Measurements from ENCODE around the gene HSD17B1. TPM values are rescaled to one million over a fixed set of nuclear protein-coding genes. Genes with fewer than 3 reads are reported as not detected.
A peak's percentile ranks its signal among the peaks of the same experiment; 100 is the strongest.
"Not testable (repeated sequence)": the region's sequence is repeated elsewhere in the genome, so short reads cannot be mapped to it uniquely, and the experiment has no call there.

Gene HSD17B1
- total RNA-seq, 1 donor from 2014 or later, result 4.1 TPM

DNA sequence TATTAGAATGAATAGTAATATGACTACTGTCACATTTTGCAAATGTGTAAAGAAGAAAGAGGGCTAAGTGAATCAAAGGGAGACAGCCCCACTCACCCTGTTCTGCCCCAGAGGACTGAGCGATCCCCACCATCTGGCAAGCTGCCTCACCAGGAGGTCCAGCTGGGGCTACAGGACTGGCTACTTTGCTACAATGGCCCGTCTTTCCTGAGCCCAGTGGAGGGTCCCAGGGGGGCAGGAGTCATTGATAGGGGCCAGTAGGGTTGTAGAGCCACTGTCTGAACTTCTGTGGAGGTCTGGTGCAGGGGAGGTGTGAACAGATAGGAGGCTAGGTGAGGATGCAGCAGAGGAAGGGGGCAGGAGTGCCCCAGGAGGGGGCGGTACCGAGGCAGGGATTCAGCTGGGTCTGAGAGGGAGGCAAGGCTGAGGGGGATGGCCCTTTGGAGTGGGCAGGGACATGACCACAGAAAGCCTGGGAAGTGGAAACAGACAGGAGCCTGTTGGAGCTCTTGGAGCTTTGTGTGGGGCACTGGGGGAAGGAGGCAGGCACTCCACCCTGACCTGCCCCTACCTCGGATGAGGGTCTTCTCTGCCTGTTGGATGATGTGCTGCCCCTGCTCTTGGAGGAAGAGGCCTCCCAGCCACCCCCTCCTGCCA, 3.4 kb downstream of the HSD17B1 start:
- H3K4me3 Mint-ChIP-seq (ENCODE audit: unreplicated experiment), result peak overlapping the region; percentile 38

GRCh38 chr17:42559075-42559474, 6.4 kb downstream of the HSD17B1 start:
- Mint-ChIP-seq H3K4me1 (ENCODE audit: low read depth, unreplicated experiment) (peaks cover 18% of the 10 kb centered on the region), H3K36me3 (ENCODE audit: unreplicated experiment) (no peaks in the 10 kb centered on the region), H3K27ac (ENCODE audit: unreplicated experiment) (no peak overlapping the region), H3K27me3 (ENCODE audit: unreplicated experiment) (peaks cover 9% of the 10 kb centered on the region), H3K4me3 (ENCODE audit: unreplicated experiment) (no peak overlapping the region), H3K9me3 (ENCODE audit: unreplicated experiment) (peaks cover 10% of the 10 kb centered on the region)
- TF ChIP-seq, protein P1, sequence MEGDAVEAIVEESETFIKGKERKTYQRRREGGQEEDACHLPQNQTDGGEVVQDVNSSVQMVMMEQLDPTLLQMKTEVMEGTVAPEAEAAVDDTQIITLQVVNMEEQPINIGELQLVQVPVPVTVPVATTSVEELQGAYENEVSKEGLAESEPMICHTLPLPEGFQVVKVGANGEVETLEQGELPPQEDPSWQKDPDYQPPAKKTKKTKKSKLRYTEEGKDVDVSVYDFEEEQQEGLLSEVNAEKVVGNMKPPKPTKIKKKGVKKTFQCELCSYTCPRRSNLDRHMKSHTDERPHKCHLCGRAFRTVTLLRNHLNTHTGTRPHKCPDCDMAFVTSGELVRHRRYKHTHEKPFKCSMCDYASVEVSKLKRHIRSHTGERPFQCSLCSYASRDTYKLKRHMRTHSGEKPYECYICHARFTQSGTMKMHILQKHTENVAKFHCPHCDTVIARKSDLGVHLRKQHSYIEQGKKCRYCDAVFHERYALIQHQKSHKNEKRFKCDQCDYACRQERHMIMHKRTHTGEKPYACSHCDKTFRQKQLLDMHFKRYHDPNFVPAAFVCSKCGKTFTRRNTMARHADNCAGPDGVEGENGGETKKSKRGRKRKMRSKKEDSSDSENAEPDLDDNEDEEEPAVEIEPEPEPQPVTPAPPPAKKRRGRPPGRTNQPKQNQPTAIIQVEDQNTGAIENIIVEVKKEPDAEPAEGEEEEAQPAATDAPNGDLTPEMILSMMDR (IDR thresholded peaks at IDR 0.05; ENCODE audit: partially characterized antibody, unreplicated experiment), result no peak
- no peak for DNase-seq

More for the DNA sequence above, 3.4 kb downstream of the HSD17B1 start:
- peak overlapping the region; percentile 79 for H3K27ac Mint-ChIP-seq (ENCODE audit: unreplicated experiment)
- H3K27me3 Mint-ChIP-seq (ENCODE audit: unreplicated experiment); H3K9me3 Mint-ChIP-seq (ENCODE audit: unreplicated experiment); H3K36me3 Mint-ChIP-seq (ENCODE audit: unreplicated experiment): not testable (repeated sequence)
- TF ChIP-seq, protein P1 (IDR thresholded peaks at IDR 0.05; ENCODE audit: partially characterized antibody, unreplicated experiment), result peak; percentile 22
- DNase-seq, result peak; percentile 53
- peaks cover 15% of the 10 kb centered on the region for H3K4me1 Mint-ChIP-seq (ENCODE audit: low read depth, unreplicated experiment)

- Mint-ChIP-seq H3K4me3 (ENCODE audit: unreplicated experiment) (peak overlapping the region; percentile 74), H3K27me3 (ENCODE audit: unreplicated experiment) (peaks cover 9% of the 10 kb centered on the region), H3K4me1 (ENCODE audit: low read depth, unreplicated experiment) (peaks cover 16% of the 10 kb centered on the region), H3K9me3 (ENCODE audit: unreplicated experiment) (peaks cover 8% of the 10 kb centered on the region), H3K36me3 (ENCODE audit: unreplicated experiment) (no peaks in the 10 kb centered on the region), H3K27ac (ENCODE audit: unreplicated experiment) (peak overlapping the region; percentile 56)
- TF ChIP-seq, protein P1 (IDR thresholded peaks at IDR 0.05; ENCODE audit: partially characterized antibody, unreplicated experiment), result no peak
- DNase-seq, result no peak
Observed at GRCh38 chr17:42560246-42560645, 7.5 kb downstream of the HSD17B1 start.

DNA sequence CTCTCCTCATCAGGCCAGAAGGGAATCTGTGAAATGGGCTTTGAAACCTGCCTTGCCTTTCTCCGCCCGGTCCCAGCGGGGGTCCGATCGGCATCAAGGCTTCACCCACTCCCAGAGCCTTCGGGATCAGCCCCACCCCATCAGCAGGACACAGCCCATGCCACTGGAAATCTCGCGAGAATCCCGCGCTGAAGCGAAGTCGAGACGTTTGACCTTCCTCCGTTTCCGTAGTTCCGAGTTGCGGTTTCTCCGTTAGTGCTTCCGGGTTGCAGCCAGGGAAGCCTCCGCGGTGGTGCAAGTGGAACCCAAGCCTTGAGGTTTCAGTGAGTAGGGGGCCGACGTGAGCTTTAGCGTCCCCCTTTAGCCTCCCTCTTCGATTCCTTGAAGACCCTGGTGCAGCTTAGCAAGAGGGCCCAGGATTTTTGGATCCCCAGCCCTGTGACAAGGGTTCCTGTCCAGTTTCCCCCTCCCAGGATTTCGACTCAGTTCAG, 9.2 kb downstream of the HSD17B1 start, which contains the start of gene COASY:
COASY (plus strand) TSS at position 252 of the 491 bp plus-strand sequence. CDS start 475 bp downstream, outside the sequence.
- no peaks in the 10 kb centered on the region for H3K36me3 Mint-ChIP-seq (ENCODE audit: unreplicated experiment)
- peaks cover 12% of the 10 kb centered on the region for H3K4me1 Mint-ChIP-seq (ENCODE audit: low read depth, unreplicated experiment)
- peak within 1 kb of the TSS; percentile 92 for H3K27ac Mint-ChIP-seq (ENCODE audit: unreplicated experiment)
- TF ChIP-seq, protein P1 (IDR thresholded peaks at IDR 0.05; ENCODE audit: partially characterized antibody, unreplicated experiment), result no peak
- peaks cover 9% of the 10 kb centered on the region for H3K27me3 Mint-ChIP-seq (ENCODE audit: unreplicated experiment)
- H3K9me3 Mint-ChIP-seq (ENCODE audit: unreplicated experiment), result peaks cover 4% of the 10 kb centered on the region
- DNase-seq, result peak; percentile 95
- H3K4me3 Mint-ChIP-seq (ENCODE audit: unreplicated experiment), result peak within 1 kb of the TSS; percentile 95

Data from glutamatergic neuron (in vitro differentiated cells).